ENCODE measurements around the gene CDSN.

- TF ChIP-seq CTCF (IDR thresholded peaks at IDR 0.05) (no peak), POLR2A (IDR thresholded peaks at IDR 0.05) (no peak)
Measured at GRCh38 chr6:31115941-31116560, 4.2 kb downstream of the CDSN start.
